ENCODE results near the gene ADRM1. TPM values are rescaled to one million over a fixed set of nuclear protein-coding genes. Genes with fewer than 3 reads are reported as not detected.

ADRM1 gene
- total RNA-seq, 6 donors from 2014 or later = 57.6 to 158 (median 91.6) TPM

GRCh38 chr20:62355516-62355877 is 52.7 kb downstream of the ADRM1 start:
- 73% methylated on average over 2 of the region's 11 CpGs; no CpG with 5 or more reads in 1 of the 2 donors for WGBS, 2 donors
- Histone ChIP-seq H3K4me1 (peaks cover 59 to 78% (median 76%) of the 10 kb centered on the region in 4 donors), H3K9me3 (no peaks in the 10 kb centered on the region), H3K4me3 (peak overlapping the region in 1 of 4 donors; percentile 31), H3K27me3 (no peaks in the 10 kb centered on the region), H3K36me3 (peaks cover 4 to 48% (median 21%) of the 10 kb centered on the region in 4 donors), H3K27ac (peak overlapping the region; percentile 91 to 98 (median 94))
- ATAC-seq (ENCODE audit: low FRiP score in 2 of 2) = no peak
- no peak for TF ChIP-seq POLR2A (IDR thresholded peaks at IDR 0.05)
- no peak for TF ChIP-seq EP300 (IDR thresholded peaks at IDR 0.05)
- TF ChIP-seq, protein P1, sequence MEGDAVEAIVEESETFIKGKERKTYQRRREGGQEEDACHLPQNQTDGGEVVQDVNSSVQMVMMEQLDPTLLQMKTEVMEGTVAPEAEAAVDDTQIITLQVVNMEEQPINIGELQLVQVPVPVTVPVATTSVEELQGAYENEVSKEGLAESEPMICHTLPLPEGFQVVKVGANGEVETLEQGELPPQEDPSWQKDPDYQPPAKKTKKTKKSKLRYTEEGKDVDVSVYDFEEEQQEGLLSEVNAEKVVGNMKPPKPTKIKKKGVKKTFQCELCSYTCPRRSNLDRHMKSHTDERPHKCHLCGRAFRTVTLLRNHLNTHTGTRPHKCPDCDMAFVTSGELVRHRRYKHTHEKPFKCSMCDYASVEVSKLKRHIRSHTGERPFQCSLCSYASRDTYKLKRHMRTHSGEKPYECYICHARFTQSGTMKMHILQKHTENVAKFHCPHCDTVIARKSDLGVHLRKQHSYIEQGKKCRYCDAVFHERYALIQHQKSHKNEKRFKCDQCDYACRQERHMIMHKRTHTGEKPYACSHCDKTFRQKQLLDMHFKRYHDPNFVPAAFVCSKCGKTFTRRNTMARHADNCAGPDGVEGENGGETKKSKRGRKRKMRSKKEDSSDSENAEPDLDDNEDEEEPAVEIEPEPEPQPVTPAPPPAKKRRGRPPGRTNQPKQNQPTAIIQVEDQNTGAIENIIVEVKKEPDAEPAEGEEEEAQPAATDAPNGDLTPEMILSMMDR (IDR thresholded peaks at IDR 0.05) = no peak
- no peak for TF ChIP-seq POLR2AphosphoS5 (IDR thresholded peaks at IDR 0.05)
- DNase-seq = peak in 1 of 2 donors; percentile 76

GRCh38 chr20:62355878-62356588 is 53.2 kb downstream of the ADRM1 start:
- Histone ChIP-seq H3K27ac (peak overlapping the region; percentile 91 to 98 (median 94)), H3K9me3 (no peaks in the 10 kb centered on the region), H3K36me3 (peaks cover under 1 to 42% (median 15%) of the 10 kb centered on the region in 4 donors), H3K4me3 (peak overlapping the region in 2 of 4 donors; percentile 26 to 31), H3K27me3 (no peaks in the 10 kb centered on the region), H3K4me1 (peaks cover 64 to 82% (median 77%) of the 10 kb centered on the region in 4 donors)
- DNase-seq (peak in 1 of 2 donors; percentile 74), ATAC-seq (ENCODE audit: low FRiP score in 2 of 2) (no peak)
- TF ChIP-seq POLR2AphosphoS5 (IDR thresholded peaks at IDR 0.05) (peak in 1 of 2 donors; percentile 22), POLR2A (IDR thresholded peaks at IDR 0.05) (no peak)
- 53 to 56% methylated on average over 14 to 29 of the region's 29 CpGs for WGBS, 2 donors

GRCh38 chr20:62356589-62357186 is 53.9 kb downstream of the ADRM1 start:
- H3K9me3 ChIP-seq = no peaks in the 10 kb centered on the region
- H3K36me3 ChIP-seq = peaks cover 0 to 38% (median 9%) of the 10 kb centered on the region in 4 donors
- peak overlapping the region; percentile 91 to 98 (median 94) for H3K27ac ChIP-seq
- H3K4me3 ChIP-seq = peak overlapping the region in 2 of 4 donors; percentile 26 to 31
- no peaks in the 10 kb centered on the region for H3K27me3 ChIP-seq
- WGBS, 2 donors = 42 to 45% methylated on average over 9 to 14 of the region's 17 CpGs
- H3K4me1 ChIP-seq = peaks cover 71 to 89% (median 83%) of the 10 kb centered on the region in 4 donors
- no peak for TF ChIP-seq POLR2AphosphoS5 (IDR thresholded peaks at IDR 0.05)
- TF ChIP-seq, protein P1 (IDR thresholded peaks at IDR 0.05) = no peak
- TF ChIP-seq EP300 (IDR thresholded peaks at IDR 0.05) = no peak
- TF ChIP-seq POLR2A (IDR thresholded peaks at IDR 0.05) = no peak
- DNase-seq (peak in 1 of 2 donors; percentile 51), ATAC-seq (ENCODE audit: low FRiP score in 2 of 2) (no peak)

DNA sequence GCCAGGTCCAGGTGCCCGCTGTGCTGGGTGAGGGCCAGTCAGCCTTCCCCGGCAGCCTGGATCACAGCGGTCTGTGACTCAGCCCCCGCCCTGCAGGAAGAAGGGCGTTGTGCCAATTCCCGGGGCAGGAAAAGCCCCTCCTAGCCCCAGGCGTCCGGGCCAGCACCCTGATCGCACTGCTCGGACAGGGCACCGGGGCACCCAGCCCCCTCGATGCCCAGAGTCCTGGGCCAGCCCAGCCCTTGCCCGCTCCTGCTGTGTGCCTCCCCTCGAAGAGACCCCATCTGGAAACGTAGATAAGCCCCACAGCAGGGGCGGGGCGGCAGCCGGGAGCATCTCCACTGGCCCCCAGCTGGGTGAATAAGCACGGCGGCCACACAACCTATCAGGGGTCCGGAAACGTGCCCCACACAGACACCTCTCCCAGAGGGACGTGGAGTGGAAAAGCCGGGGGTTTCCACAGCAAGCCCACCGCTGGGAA is 54.4 kb downstream of the ADRM1 start:
- TF ChIP-seq POLR2A (IDR thresholded peaks at IDR 0.05) (peak in 1 of 4 donors; percentile 11), EP300 (IDR thresholded peaks at IDR 0.05) (peak in 2 of 4 donors; percentile 79 to 82), POLR2AphosphoS5 (IDR thresholded peaks at IDR 0.05) (peak; percentile 76 to 83)
- TF ChIP-seq, protein P1 (IDR thresholded peaks at IDR 0.05) = no peak
- peaks cover 0 to 38% (median 3%) of the 10 kb centered on the region in 4 donors for H3K36me3 ChIP-seq
- peak overlapping the region; percentile 91 to 98 (median 94) for H3K27ac ChIP-seq
- no peaks in the 10 kb centered on the region for H3K9me3 ChIP-seq
- peak; percentile 60 to 80 for DNase-seq
- WGBS, 2 donors = 24% methylated on average over 13 of the region's 25 CpGs; no CpG with 5 or more reads in 1 of the 2 donors
- H3K4me3 ChIP-seq = peak overlapping the region in 2 of 4 donors; percentile 26 to 31
- peaks cover 76 to 93% (median 88%) of the 10 kb centered on the region in 4 donors for H3K4me1 ChIP-seq
- peak; percentile 1 to 8 for ATAC-seq (ENCODE audit: low FRiP score in 2 of 2)
- no peaks in the 10 kb centered on the region for H3K27me3 ChIP-seq

GRCh38 chr20:62357681-62358080 is 54.9 kb downstream of the ADRM1 start:
- DNase-seq = peak in 1 of 2 donors; percentile 48
- Histone ChIP-seq H3K4me3 (peak overlapping the region in 2 of 4 donors; percentile 26 to 31), H3K27me3 (no peaks in the 10 kb centered on the region), H3K4me1 (peaks cover 80 to 94% (median 90%) of the 10 kb centered on the region in 4 donors), H3K36me3 (peaks cover 0 to 36% (median 1%) of the 10 kb centered on the region in 4 donors), H3K9me3 (no peaks in the 10 kb centered on the region), H3K27ac (peak overlapping the region; percentile 91 to 98 (median 94))
- ATAC-seq (ENCODE audit: low FRiP score in 2 of 2) = no peak
- 48 to 57% methylated on average over 3 to 7 of the region's 7 CpGs for WGBS, 2 donors
- TF ChIP-seq, protein P1 (IDR thresholded peaks at IDR 0.05) = no peak
- no peak for TF ChIP-seq POLR2AphosphoS5 (IDR thresholded peaks at IDR 0.05)
- no peak for TF ChIP-seq POLR2A (IDR thresholded peaks at IDR 0.05)
- TF ChIP-seq EP300 (IDR thresholded peaks at IDR 0.05) = no peak
